ENCODE data around the gene CAPS.

The CAPS gene

DNA sequence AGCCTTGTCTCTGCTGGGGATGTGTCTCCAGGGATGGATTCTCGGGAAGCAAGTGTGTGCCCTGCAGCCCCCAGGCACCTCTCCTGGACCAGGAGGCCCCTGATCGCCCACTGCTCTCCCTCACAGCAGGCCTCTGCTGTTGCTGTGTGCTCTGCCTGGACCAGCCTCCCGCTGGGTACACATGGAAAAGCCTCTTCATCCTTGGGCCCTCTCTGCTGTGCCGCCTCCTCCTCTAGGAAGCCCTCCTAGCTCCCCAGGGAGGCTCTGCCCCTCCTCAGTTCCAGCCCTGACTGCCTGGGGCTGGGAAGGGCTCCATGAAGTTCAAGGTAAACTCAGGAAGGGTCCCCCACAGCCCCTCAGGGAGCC lies 22.5 kb upstream of the CAPS start:
- H3K4me3 ChIP-seq (ENCODE audit: low read depth, low read length): no peak overlapping the region
- DNase-seq (ENCODE audit: low read depth): no peak

DNA sequence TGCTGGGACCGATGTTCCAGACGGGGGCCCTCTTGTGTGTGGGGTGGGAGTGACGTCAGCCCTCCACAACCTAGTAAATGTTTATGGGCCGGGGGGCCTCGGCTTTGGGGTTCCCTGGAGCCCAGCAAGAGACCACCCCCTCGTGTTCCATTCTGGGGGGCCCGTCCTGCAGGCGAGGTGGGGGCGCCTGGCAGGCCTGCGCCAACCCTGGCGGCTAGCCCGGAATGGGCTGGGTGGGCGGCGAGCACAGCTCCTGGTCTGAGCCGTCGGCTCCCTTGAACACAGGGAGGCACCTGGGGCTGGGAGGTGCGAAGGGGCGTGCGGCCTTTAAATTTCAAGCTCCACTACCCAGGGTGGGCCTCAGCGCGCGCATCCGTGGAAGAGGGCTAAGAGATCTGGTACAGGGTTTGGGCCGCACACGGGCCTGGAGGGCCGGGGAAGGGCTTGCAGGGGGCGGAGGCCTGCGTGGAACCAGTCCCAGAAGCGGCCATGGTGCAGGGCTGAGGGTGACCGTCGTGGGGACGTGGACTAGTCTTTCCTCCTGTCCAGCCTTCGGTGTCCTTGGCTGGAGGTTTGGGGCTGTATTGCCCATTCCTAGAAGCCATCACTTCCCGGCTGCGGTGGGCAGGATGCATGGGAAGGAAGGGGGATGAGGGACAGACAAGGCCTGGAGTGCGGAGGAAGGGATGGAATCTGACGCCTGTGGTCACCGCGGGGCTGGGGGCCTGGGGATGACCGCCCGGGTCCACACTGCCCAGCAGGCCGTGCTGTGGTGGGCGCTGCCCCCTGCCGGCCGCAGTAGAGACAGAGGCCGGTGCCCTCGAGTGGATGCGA lies 21.9 kb upstream of the CAPS start:
- DNase-seq (ENCODE audit: low read depth): no peak
- H3K4me3 ChIP-seq (ENCODE audit: low read depth, low read length): no peak overlapping the region

DNA sequence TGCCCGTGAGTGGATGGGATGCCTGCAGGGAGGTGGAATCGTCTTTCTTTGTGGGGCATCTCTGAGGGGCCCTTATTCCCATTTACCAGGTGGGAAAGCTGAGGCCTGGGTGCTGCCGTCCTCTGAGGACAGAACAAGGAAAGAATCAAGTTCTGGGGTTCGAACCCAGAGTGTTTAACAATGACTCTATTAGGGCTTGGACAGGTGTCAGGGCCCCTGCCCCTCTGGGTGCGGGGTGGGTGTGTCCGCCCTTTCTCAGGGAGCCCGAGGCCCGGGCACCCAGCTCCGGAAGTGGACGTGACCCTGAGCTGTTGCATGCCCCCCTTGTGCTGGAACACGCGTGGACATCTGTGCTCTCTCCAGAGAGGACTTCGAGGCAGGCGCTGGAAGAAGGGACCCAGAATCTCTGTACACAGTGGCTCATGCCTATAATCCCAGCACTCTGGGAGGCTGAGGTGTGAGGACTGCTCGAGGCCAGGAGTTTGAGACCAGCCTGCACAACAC lies 21.2 kb upstream of the CAPS start:
- no peak overlapping the region for H3K4me3 ChIP-seq (ENCODE audit: low read depth, low read length)
- DNase-seq (ENCODE audit: low read depth): no peak

DNA sequence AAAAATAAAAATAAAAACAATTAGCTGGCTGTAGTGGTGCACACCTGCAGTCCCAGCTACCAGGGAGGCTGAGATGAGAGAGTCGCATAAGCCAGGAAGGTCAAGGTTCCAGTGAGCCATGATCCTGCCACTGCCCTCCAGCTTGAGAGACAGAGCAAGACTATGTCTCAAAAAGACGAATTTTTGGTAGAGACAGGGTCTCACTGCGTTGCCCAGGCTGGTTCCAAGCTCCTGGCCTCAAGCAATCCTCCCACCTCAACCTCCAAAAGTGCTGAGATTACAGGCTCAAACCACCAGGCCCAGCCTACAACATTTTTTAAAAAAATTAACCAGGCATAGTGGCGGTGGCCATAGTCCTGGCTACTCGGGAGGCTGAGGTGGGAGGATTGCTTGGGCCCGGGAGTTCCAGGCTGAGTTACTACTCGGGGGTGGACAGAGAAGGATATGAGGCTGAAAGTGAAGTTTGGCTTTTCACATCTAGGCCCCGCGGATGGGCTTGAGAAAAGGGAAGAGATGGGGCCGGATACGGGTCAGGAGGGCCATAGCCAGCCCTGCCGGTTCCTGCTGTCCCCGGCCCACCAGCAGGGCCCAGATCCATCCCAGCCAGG lies 20.7 kb upstream of the CAPS start:
- H3K4me3 ChIP-seq (ENCODE audit: low read depth, low read length): no peak overlapping the region
- DNase-seq (ENCODE audit: low read depth): no peak

DNA sequence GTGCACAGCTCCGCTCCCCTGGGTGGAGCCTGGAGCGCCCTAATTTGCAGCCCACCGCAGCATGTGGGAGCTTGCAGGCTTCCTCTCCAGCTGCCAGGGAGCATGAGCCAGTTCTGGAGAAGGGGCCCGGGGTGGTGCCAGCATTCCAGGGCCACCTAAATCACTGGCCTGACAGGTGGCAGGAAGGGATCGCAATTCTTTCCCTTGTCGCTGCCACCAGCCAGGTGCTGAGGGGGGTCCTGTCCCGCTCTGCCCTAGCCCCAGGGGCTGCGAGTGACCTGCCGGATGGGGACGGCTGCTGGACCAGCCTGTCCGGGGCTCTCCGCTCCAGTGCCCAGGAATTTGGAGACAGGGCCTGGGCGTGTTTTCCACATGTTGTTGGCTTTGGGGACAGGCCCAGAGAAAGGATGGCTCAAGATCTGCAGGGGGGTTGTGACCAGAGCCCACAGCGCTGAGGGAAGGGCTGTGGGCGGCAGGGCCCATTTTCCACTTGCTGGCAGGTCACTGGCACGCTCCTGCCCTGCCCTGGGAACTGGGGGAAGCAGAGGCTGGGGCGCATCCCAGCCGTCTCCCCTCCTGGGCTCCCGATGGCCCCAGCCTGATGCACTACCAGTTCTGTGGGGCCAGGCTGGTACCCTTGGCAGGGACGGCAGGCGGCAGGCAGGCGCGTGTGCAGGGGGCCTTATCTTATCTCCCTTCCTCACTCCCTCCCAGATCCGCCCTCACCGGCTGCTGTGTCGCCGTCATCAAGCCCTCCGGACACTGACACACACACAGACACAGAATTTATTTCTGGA lies 19.9 kb upstream of the CAPS start:
- DNase-seq (ENCODE audit: low read depth): no peak
- H3K4me3 ChIP-seq (ENCODE audit: low read depth, low read length): no peak overlapping the region

DNA sequence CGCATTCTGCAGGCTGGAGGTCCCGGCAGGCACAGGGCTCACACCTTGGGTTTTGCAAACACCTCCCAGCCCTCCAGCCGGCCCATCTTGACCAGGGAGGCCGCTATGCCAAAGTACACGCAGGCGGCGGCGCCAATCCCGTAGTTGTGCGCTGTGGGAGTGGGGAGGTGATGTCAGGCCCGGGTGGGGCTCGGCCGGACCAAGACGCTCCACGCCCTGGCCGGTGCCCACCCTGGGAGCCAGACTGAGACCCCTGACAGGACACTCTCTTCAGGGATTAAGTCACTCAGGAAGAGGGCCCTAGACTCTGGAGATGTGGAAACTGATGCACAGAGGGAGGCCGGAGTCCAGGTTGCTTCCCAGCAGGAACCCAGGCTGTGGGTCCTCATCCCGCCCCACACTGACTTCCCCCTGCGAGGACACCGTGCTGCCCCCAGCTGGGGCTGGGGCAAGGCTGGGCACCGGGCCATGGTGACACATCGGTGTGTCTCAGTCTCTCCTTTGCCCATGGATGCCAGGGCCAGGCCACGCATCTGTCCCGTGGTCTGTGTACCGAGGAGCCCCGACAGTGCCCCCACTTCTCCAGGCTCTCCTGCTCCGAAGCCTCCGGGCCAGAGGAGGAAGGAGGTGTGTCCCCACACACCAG lies 19.2 kb upstream of the CAPS start:
- DNase-seq (ENCODE audit: low read depth): no peak
- no peak overlapping the region for H3K4me3 ChIP-seq (ENCODE audit: low read depth, low read length)

DNA sequence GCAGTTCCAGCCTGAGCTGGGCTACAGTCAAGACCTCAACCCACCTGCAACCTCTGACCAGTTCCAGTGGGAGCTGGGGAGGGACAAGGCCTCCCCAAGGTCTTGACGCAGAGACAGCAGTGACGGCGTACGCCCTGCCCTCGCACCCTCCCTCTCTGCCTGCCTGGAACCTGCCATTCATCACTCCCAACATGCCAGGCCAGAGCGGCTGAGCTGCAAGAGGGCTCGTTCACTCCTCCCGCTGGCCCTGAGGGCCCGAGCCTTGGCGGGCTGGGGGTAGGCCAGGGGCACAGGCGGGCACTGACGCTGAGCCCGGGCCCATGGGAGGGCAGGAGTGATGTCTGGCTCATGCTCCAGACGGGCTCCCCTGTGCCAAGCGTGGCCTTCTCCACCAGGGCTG lies 18.6 kb upstream of the CAPS start:
- no peak for DNase-seq (ENCODE audit: low read depth)
- H3K4me3 ChIP-seq (ENCODE audit: low read depth, low read length): no peak overlapping the region

DNA sequence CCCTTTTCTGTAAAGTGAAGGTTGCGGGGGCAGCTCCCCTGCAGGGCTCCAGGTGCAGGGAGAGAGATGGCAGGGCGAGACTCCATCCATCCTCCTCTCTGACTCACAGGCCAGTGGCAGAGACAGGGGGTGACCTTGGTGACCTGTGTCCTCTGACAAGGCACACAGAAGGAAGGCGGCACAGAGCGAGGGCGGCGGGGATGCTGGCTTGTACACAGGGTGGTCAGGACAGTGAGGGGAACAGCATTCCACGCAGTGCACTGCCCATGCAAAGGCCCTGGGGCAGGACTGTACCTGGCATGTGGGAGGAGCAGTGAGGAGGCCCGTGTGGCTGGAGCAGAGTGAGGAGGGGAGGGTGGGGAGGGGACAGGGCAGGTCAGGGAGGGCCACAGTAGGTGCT lies 18.2 kb upstream of the CAPS start:
- H3K4me3 ChIP-seq (ENCODE audit: low read depth, low read length): no peak overlapping the region
- no peak for DNase-seq (ENCODE audit: low read depth)

DNA sequence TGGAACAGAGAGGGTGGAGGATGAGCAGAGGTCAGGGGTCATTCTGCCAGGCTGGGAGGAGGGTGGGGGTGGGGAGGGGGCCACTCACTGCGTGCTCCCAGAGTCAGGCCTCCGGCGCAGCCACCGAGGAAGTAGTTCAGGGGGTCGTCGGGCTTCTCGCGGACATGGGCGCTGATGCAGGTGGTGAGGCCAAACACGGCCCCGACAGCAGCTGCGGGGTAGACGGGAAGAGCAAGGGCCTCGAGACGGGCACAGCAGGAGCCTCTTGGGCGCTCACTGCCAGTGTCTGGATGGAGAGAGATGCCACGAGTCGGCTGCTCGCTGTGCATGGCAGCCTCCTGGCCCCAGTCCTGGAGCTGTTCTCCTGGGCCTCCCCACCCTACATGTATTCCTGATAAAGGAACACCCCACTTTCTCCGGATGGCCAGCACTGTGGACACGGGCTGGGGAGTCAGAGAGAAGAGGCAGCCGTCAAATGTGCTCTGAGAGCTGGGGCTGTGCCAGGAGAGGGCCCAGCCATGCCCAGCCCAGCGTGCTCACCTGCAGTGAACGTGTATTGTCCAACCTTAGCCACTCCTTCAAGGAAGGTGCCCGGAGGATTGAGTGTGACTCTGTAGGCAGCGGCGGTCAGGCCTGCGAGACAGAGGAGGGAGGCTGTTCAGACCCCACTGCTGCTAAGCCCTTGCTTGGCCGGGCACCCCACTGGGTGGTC lies 17.5 kb upstream of the CAPS start:
- DNase-seq (ENCODE audit: low read depth): no peak
- no peak overlapping the region for H3K4me3 ChIP-seq (ENCODE audit: low read depth, low read length)

DNA sequence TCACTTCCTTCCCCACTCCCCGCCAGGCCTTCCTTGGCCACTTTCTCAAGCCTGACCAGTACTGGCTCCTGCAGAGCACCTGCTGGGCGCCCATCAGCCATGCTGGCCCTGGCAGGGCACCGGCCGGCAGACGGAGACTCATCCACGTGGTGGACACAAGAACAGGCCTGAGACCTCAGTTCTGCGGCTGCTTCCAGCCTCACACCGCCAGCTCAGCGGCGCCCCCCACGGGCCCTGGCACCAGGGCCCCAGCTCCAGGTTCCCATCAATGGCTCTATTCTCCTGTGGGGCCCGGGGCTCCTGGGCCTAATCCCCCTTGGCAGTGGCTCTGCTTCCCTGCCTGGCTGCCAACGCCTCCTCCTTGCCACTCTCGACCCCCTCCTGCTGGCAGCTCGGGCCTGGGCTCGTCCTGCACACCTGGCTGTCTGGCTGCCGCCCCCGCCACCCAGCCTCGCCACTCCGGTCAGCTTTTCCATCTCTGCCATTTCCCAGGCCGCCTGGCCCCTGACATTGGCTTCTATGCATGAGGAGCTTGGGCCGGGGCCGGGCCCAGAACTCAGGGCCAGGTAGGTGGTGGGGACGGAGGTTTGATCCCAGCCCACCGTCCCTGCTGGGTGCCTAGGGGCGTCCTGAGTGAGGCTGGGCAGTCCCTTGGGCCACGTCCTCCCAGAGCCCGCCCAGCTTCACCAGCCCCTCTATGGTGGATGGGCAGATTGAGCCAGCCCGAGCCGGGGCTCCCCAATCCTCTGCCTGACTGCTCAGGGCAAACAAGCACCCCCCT lies 16.7 kb upstream of the CAPS start:
- no peak overlapping the region for H3K4me3 ChIP-seq (ENCODE audit: low read depth, low read length)
- no peak for DNase-seq (ENCODE audit: low read depth)

DNA sequence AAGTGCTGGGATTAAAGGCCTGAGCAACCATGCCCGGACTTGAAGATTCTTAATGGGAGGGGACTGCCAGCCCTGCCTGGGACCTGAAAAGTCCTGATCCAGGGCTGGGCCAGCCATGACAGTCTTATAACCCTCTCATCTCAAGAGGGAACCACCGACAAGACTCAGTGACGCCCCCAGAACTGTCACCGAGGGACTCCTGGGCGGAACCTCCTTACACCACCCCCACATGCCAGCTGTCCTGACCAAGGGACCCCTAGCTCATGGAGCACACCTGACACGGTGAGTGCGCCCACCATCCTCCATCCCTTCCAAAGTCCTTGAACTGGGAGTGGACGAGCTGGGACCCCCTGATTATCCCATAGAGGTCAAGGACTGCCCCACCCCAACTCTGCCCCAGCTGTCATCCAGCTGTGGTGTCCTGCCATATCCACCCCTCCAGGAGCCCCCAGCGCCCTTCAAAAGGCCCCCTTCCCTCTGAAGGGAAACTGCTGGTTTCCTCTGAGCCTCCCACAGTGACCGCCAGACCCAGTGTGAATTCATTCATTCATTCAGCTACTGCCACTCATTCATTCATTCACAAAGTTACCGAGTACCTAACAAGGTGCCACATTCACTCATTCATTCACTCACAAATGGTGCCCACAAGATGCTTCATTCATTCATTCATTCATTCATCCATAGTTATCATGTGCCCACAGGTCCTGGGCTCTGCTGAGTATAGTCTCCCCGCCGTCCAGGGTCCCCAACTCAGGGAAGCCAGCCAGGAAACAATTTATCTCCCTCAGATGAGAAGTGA lies 14.1 kb upstream of the CAPS start:
- DNase-seq (ENCODE audit: low read depth): no peak
- no peak overlapping the region for H3K4me3 ChIP-seq (ENCODE audit: low read depth, low read length)

DNA sequence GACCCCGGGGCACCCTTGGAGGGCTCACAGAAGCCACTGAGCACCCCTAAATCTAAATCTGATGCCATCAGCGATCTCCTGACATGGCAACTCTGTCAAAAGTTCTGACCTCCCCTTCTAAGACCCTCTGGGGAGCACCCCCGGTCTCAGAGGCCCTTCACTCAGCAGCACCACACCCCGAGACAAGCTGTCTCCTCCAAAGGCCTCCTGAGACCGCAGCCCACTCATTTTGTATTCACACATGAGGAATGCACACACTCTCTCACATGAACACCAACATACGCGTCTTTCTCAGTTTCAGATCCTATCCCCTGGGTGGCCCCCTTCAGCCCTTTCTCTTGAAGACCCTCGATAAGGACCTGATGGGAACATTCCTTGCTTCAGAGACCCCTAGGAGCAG lies 13.1 kb upstream of the CAPS start:
- H3K4me3 ChIP-seq (ENCODE audit: low read depth, low read length): no peak overlapping the region
- DNase-seq (ENCODE audit: low read depth): no peak

DNA sequence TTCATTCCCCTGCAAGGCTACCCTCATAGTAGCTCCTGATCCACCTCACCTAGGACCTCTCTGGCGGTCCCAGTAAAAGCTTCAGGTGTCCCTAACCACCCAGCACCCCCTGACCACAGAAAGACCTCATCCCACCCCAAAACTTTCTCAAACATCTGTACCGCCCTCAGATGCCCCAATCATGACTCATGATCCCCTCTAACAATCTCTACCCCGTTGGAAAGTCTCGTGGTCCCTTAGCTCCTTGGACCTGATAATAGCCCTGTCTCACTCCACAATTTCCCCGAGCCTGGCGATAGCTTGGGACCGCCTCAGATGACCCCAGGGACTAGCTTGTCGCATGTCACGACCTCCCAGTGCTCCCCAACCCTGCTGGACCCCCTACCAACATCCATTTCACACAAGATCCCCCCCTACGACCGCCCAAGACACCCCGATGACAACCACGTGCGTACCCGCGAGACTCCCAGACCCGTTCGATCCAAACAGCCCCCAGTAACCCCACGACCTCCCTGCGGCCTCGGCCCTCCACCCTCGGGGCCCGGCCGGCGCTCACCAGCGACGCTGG lies 10.9 kb upstream of the CAPS start:
- peak overlapping the region; percentile 92 for H3K4me3 ChIP-seq (ENCODE audit: low read depth, low read length)
- DNase-seq (ENCODE audit: low read depth): no peak

DNA sequence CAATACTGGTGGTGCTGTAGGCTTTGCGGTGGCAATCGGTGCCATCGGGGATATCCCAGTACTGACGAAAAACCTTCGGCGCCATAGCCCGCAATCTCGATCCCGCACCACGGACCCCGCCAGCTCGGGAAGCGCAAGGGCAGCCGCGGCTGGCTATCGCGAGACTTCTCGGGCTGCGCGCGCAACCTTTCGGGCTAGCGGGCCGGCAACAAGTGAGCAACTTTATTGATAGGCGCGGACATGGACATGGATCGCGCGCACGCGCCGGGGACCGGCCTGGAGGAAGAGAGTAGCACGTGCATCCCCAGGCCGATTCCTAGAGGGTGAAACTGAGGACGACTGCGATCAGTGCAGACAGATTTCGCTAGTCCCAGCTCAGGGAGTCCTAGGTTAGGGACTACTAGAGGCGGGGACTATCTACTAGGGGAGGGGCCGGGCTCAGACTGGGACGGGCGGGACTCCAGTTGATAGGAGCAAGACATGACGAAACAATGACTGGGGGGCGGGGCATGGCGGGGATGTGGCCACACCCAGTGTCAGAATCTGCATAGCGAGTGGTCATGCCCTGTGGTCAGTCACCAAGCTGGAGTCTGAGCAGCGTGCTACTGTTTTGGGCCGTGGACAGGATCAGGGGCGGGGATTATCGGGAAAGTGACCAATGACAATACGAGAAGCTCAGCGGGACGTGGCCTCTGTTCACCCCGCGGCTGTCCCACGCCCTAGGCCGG lies 10.3 kb upstream of the CAPS start, which contains the start of gene NDUFA11:
TSS of gene NDUFA11 (minus strand) at position 167 of the 728 bp plus-strand sequence. CDS start at position 85, 82 bp downstream.
- H3K4me3 ChIP-seq (ENCODE audit: low read depth, low read length): peak within 1 kb of the TSS; percentile 92
- no peak for DNase-seq (ENCODE audit: low read depth)

DNA sequence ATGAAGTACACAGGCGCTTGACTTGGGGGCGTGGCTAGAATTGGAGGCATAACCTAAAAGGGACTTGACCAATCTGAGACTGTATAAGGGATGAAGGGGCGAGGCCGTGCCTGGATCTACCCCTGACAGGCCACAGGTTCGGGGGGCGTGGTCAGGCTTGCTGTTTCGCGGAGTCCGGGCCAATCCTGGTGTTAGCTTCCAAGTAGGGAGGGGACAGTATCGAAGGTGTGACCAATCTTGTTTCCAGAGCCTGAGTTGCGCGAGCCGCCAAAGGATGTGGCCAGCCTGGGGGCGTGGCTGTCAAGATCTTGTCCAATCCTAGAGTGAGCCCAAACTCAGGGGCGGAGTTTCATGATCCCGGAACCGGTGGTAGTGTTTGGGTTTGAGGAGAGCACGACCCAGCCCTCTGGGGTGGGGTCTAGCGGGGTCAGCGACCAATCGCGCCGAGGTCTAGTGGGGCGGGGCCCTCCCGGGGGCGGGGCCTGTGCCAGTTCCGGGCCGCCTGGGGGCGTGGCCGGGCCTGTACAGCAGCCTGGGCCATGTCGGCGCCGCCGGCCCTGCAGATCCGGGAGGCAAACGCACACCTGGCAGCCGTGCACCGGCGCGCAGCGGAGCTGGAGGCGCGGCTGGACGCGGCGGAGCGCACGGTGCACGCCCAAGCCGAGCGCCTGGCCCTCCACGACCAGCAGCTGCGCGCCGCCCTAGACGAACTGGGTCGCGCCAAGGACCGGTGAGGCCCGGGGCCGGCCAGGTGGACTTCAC lies 9.5 kb upstream of the CAPS start, which contains the start of gene VMAC:
TSS of gene VMAC (plus strand) at position 521 of the 762 bp plus-strand sequence. CDS start at position 540, 19 bp downstream.
- DNase-seq (ENCODE audit: low read depth): peak; percentile 100
- peak within 1 kb of the TSS; percentile 92 for H3K4me3 ChIP-seq (ENCODE audit: low read depth, low read length)
